GM23338 (cell line): Measurements from ENCODE around the gene ZNF446. TPM values are rescaled to one million over a fixed set of nuclear protein-coding genes. Genes with fewer than 3 reads are reported as not detected.

Experiments
- ATAC-seq: fragments of 200-7000 bp; cut with Tn5 transposase; 3 replicates; pipeline ENCODE4 v1.9.1; 2020
- DNase-seq: peaks from one replicate; pipeline ENCODE4 v3.0.0-alpha.2; 2015; ENCODE audit warnings: low spot score
- H2AFZ ChIP-seq: fragments of 200-600 bp; sonication (generic); 2 replicates; pipeline ENCODE4 v1.8.0; 2016; ENCODE audit warnings: antibody characterized with exemption, mild to moderate bottlenecking, moderate library complexity
- H3F3A ChIP-seq: fragments of 200-600 bp; sonication (generic); replicated peaks from 2 replicates; pipeline ENCODE4 v1.8.0; 2017; ENCODE audit warnings: antibody characterized with exemption, mixed run types, low read depth
- H3K27ac ChIP-seq: fragments of 200-600 bp; sonication (generic); 2 replicates; pipeline ENCODE4 v1.6.1; 2016; ENCODE audit warnings: low read depth
- H3K27me3 ChIP-seq: fragments of 200-600 bp; sonication (generic); 2 replicates; pipeline ENCODE4 v1.8.0; 2016; ENCODE audit warnings: mild to moderate bottlenecking, mixed run types, moderate library complexity; ENCODE audit not compliant: insufficient read depth
- H3K36me3 ChIP-seq: fragments of 200-600 bp; sonication (generic); 2 replicates; pipeline ENCODE4 v1.8.0; 2016; ENCODE audit warnings: mild to moderate bottlenecking; ENCODE audit not compliant: insufficient read depth
- H3K4me1 ChIP-seq: fragments of 200-600 bp; sonication (generic); 2 replicates; pipeline ENCODE4 v1.8.0; 2016; ENCODE audit warnings: mild to moderate bottlenecking, moderate library complexity; ENCODE audit not compliant: insufficient read depth
- H3K4me2 ChIP-seq: fragments of 200-600 bp; sonication (generic); 2 replicates; pipeline ENCODE4 v1.7.1; 2017; ENCODE audit warnings: mixed run types
- H3K4me3 ChIP-seq: fragments of 200-600 bp; sonication (generic); 2 replicates; pipeline ENCODE4 v1.6.1; 2016; ENCODE audit warnings: mixed run types
- H3K79me2 ChIP-seq: fragments of 200-600 bp; sonication (generic); replicated peaks from 2 replicates; pipeline ENCODE4 v1.8.0; 2017; ENCODE audit warnings: mild to moderate bottlenecking; ENCODE audit not compliant: insufficient read depth
- H3K9me2 ChIP-seq: fragments of 200-600 bp; sonication (generic); 2 replicates; pipeline ENCODE4 v1.8.0; 2017; ENCODE audit not compliant: insufficient read depth
- H4K20me1 ChIP-seq: fragments of 200-600 bp; sonication (generic); replicated peaks from 2 replicates; pipeline ENCODE4 v1.8.0; 2017; ENCODE audit warnings: mild to moderate bottlenecking; ENCODE audit not compliant: insufficient read depth
- H3K27ac Mint-ChIP-seq: 2 replicates; pipeline ENCODE4 v1.8.0; 2020; ENCODE audit warnings: inconsistent platforms, mild to moderate bottlenecking, moderate library complexity, mixed read lengths
- H3K27me3 Mint-ChIP-seq: 3 replicates; pipeline ENCODE4 v1.8.0; 2022; ENCODE audit warnings: low read depth, mild to moderate bottlenecking, moderate library complexity, mixed read lengths, inconsistent platforms; ENCODE audit not compliant: insufficient read depth, poor library complexity
- H3K36me3 Mint-ChIP-seq: 3 replicates; pipeline ENCODE4 v1.8.0; 2021; ENCODE audit warnings: low read depth, mild to moderate bottlenecking, inconsistent platforms, moderate library complexity, mixed read lengths
- H3K4me1 Mint-ChIP-seq: 3 replicates; pipeline ENCODE4 v1.8.0; 2020; ENCODE audit warnings: mild to moderate bottlenecking, inconsistent platforms, mixed read lengths
- H3K4me3 Mint-ChIP-seq: 3 replicates; pipeline ENCODE4 v1.8.0; 2021; ENCODE audit warnings: moderate library complexity, mild to moderate bottlenecking, inconsistent platforms, mixed read lengths
- H3K9me3 Mint-ChIP-seq: 3 replicates; pipeline ENCODE4 v1.8.0; 2020; ENCODE audit warnings: moderate library complexity, mild to moderate bottlenecking, inconsistent platforms, mixed read lengths
- CTCF ChIP-seq, 2 experiments: fragments of 200-600 bp in 1 of 2; sonication (generic) in 1 of 2; conservative IDR thresholded peaks; 2 replicates each; pipeline versions ENCODE4 v1.5.1 to v1.6.1; 2016 to 2017; ENCODE audit warnings: antibody characterized with exemption in 2 of 2, low read depth in 2 of 2, mild to moderate bottlenecking in 2 of 2, moderate library complexity in 1 of 2
- ETS1 ChIP-seq: IDR thresholded peaks from 2 replicates; pipeline ENCODE4 v1.6.1; 2016; ENCODE audit warnings: antibody characterized with exemption
- EZH2 ChIP-seq: fragments of 200-600 bp; sonication (generic); IDR thresholded peaks from one replicate; pipeline ENCODE4 v1.8.0; 2017; ENCODE audit warnings: antibody characterized with exemption, mild to moderate bottlenecking, low read depth; ENCODE audit not compliant: unreplicated experiment
- EZH2phosphoT487 ChIP-seq: fragments of 200-600 bp; sonication (generic); IDR thresholded peaks from one replicate; pipeline ENCODE4 v1.8.1; 2018; ENCODE audit warnings: antibody characterized with exemption; ENCODE audit not compliant: unreplicated experiment
- JUNB ChIP-seq: IDR thresholded peaks from one replicate; pipeline ENCODE4 v1.6.1; 2016; ENCODE audit warnings: antibody characterized with exemption; ENCODE audit not compliant: unreplicated experiment
- NANOG ChIP-seq: IDR thresholded peaks from 2 replicates; pipeline ENCODE4 v1.6.1; 2016; ENCODE audit warnings: antibody characterized with exemption, borderline replicate concordance
- REST ChIP-seq: IDR thresholded peaks from one replicate; pipeline ENCODE4 v1.6.1; 2018; ENCODE audit warnings: antibody characterized with exemption; ENCODE audit not compliant: unreplicated experiment
- STAT1 ChIP-seq: IDR thresholded peaks from one replicate; pipeline ENCODE4 v1.6.1; 2016; ENCODE audit warnings: antibody characterized with exemption; ENCODE audit not compliant: unreplicated experiment
- ZNF114 ChIP-seq: fragments of 250-450 bp; sonication (Bioruptor Pico); IDR thresholded peaks from 2 replicates; pipeline ENCODE4 v1.5.0; 2020; ENCODE audit warnings: mild to moderate bottlenecking, moderate library complexity
- ZNF331 ChIP-seq: fragments of 250-450 bp; sonication (Bioruptor Pico); IDR thresholded peaks from 2 replicates; pipeline ENCODE4 v1.5.0; 2020; ENCODE audit warnings: low read depth, mild to moderate bottlenecking, moderate library complexity
- ZNF462 ChIP-seq: fragments of 250-450 bp; sonication (Bioruptor Pico); IDR thresholded peaks from 2 replicates; pipeline ENCODE4 v1.5.0; 2020; ENCODE audit warnings: mild to moderate bottlenecking, moderate library complexity
- polyA plus RNA-seq: library from polyadenylated mRNA; unstranded; fragments of >200 nt; fragmentation: Nextera tagmentation; extraction: Ambion mirVana; gene quantifications from 2 replicates; pipeline ENCODE4 v1.2.1, GENCODE V29; 2016
- total RNA-seq: library from RNA; depleted of rRNA; stranded (reverse); fragments of >200 nt; shearing (Covaris generic); gene quantifications from 2 replicates; pipeline ENCODE4 v1.2.3, GENCODE V29; 2014

The ZNF446 gene
- total and polyA plus RNA-seq, 2 experiments from 2014 or later: 2.1 to 5.6 TPM

GRCh38 chr19:58482372-58482771 is 6.2 kb downstream of the ZNF446 start:
- peaks cover 4% of the 10 kb centered on the region; the same call in 1 of the 2 replicates for H4K20me1 ChIP-seq
- no peak for DNase-seq
- no peak overlapping the region for H3K4me2 ChIP-seq
- no peaks in the 10 kb centered on the region for H3K27me3 ChIP-seq
- Mint-ChIP-seq H3K27me3 (peaks cover 6% of the 10 kb centered on the region), H3K36me3 (no peaks in the 10 kb centered on the region; the same call in 2 of the 3 replicates), H3K4me3 (no peak overlapping the region), H3K9me3 (no peaks in the 10 kb centered on the region; the same call in 2 of the 3 replicates), H3K27ac (no peak overlapping the region), H3K4me1 (no peaks in the 10 kb centered on the region)
- no peak for TF ChIP-seq ETS1
- TF ChIP-seq JUNB: no peak
- no peak for TF ChIP-seq ZNF462
- TF ChIP-seq EZH2: no peak
- no peak for TF ChIP-seq ZNF331 (CRISPR knock-in tag)
- no peak for TF ChIP-seq NANOG
- no peak for TF ChIP-seq STAT1
- TF ChIP-seq EZH2phosphoT487: no peak
- TF ChIP-seq CTCF (conservative IDR thresholded peaks at IDR 0.05; ENCODE audit: low read depth in 2 of 2): no peak
- no peak for TF ChIP-seq REST
- TF ChIP-seq ZNF114 (CRISPR knock-in tag): no peak
- no peaks in the 10 kb centered on the region for H3K36me3 ChIP-seq
- no peaks in the 10 kb centered on the region for H3K4me1 ChIP-seq
- H2AFZ ChIP-seq: no peak overlapping the region
- H3K9me2 ChIP-seq: no peaks in the 10 kb centered on the region
- no peak overlapping the region for H3K27ac ChIP-seq
- no peak for ATAC-seq
- H3F3A ChIP-seq: no peaks in the 10 kb centered on the region
- no peaks in the 10 kb centered on the region for H3K79me2 ChIP-seq
- no peak overlapping the region for H3K4me3 ChIP-seq
